Pulmonary artery endothelial cell (primary cell): ENCODE measurements around the gene C9orf43. TPM values are rescaled to one million over a fixed set of nuclear protein-coding genes. Genes with fewer than 3 reads are reported as not detected.
"Not testable (repeated sequence)": the region's sequence is repeated elsewhere in the genome, so short reads cannot be mapped to it uniquely, and the experiment has no call there.

Experiments
- DNase-seq: peaks from one replicate; pipeline ENCODE4 v3.0.0-alpha.2; 2011; ENCODE audit warnings: low read depth, low spot score
- total RNA-seq: library from RNA; depleted of rRNA; stranded (reverse); fragments of >200 nt; gene quantifications from 2 replicates; pipeline ENCODE4 v1.2.3, GENCODE V29; 2014

C9orf43 gene
- total RNA-seq, 1 donor from 2014 or later = 0.46 TPM

DNA sequence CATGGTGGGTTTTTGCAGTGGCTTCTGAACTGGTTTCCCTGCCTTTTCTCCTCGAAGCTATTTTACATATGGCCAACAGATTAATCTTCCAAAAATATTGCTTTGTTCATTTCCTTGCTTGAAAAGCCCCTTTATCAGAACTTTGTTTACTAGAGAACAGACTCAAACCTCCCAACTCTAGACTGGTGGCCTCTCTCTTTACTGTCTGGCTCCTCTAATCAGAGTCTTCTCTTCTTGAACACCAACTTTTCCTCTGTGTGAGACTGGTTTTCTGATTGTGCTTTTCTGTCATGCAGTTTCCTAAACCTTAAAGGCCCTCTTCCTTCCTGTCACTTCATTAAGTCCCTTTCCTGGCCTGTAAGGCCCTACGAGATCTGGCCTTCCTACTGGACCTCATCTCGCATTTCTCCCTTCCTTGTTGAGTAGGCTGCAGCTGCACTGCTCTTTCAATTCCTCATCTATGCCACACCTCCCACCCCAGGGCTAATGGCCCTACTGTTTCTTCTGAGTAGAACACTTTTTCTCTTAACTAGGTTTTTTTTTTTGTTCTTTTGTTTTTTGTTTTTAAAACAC is 5.7 kb downstream of the C9orf43 start:
- DNase-seq = no peak

DNA sequence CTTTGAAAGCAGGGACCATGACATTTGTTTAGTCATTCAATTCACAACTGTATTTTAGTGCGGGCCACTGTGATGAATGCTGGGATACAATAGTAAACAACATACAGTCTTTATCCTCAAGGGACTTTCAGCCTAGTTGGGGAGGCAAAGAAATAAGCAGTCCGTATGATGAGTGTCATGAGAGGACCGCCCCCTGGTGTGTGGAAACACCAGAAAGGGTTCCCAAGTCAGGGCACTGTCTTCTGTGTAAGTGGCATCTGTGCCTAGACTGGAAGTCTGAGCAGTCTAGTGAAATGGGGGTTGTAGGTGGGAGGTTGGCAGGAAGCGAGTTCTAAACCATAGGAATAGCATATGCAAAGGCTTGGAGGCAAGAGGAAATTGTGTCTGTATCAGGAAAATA is 6.8 kb downstream of the C9orf43 start:
- no peak for DNase-seq

DNA sequence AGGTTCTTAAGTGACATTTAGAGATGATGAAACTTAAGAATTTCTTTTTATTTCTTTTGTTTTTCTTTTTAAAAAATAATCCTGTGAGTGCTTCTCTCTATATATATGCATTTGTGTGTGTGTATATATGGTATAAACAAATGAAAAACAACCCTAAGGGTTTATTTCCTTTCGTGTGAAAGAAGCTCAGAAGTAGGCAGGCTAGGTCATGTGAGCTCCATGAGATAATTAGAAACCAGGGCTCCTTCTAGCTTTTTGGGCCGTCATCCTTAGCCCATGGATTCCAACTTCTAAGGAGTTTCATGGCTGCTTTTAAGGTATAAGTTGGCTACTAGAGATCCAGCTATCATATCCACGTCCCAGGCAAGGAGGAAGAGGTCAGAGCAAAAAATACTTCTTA is 11.2 kb downstream of the C9orf43 start:
- DNase-seq = no peak

DNA sequence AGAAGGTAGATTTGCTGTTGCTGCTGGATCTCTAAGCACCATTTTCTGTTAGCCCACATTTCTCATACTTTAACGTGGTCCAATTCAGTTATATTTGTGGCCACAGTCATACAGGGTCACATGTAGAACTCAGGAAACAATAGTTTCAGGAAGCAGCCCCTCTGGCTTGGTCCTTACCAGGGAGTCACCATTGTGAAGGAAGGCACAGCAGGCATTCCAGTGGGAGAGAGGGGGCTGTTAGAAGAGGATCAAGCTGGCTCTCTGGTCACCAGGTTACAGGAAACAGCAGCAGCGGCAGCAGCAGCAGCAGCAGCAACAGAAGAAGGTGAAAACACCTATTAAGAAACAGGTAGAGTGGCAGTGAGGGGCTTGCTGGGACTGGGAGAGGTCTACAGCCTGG is 14.5 kb downstream of the C9orf43 start:
- no peak for DNase-seq

DNA sequence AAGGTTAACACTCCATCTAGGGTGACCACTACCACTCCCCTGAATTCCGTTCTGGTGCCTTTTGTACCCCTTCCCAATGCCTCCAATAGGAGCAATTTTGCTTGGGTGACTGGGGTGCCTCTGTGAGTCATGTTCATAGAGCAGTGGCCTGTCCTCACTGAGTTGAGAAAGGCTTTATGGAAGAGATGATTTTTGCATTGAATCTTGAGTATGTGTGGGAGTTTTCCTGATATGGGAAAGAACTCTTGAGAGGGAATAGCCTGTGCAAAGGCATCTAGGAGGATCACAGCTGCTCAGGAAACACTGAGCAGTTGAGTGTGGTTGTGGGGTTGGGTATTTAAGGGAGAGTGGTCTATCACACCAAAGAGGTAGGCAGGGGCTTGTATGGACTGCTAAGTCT is 16.2 kb downstream of the C9orf43 start:
- DNase-seq = no peak

DNA sequence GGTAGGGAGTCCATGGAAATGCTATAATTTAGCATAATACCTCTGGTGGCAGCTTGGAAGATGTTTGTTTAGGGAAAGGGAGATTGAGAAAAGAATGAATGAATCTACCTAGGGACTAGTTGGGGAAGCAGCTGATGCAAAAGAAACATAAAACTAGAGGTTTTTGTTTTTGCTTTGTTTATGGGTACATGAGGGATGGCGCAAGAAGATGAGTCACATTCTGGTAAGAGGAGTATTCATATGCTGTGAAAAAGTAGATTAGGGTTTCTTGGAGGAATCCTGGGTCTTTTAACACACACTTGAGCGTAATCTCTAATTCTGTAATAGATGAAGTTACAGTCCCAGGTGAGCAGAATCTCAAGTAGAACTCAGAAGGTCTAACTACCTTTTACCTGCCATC is 17.1 kb downstream of the C9orf43 start:
- no peak for DNase-seq

DNA sequence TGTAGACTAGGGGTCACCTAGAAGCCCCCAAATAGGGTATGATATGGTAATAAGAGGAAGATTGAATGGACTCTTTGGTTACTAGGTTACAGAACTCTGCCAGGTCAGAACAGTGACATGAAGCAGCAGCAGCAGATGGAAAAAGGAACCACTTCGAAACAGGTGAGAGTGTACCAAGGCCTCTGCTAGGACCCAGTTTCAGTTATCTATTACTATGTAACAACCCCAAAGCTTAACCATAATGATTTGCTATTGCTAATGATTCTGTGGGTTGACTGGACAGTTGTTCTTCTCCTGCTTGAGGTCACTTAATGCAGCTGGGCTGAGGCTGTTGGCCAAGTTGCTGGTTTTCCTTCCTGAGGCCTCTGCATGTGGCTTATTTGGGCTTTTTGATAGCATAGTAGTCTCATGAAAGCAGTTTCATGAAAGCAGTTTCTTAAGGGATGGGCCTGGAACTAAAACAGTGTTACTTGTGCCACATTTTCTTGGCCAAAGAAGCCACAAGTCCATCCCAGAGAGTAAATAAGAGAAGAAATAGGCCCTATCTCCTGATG is 17.6 kb downstream of the C9orf43 start:
- DNase-seq = no peak

DNA sequence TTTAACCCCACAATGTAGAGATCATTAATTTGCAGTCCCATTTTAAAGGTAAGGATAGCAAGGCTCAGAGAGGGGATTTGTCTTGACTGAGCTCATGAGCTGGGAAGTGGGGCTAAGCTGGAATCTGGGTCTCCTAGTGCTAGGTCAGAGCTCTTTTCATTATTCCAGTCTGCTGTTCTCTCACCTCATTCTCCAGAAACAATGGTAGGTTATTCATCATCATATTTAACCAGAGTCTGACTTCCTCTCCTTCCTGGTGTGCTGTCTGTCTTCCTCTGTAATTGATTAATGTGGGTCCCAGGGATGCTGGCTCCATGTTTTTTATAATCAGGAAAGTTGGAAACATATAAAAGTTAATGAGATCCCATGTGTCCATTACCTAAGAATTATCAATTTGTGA is 20.6 kb downstream of the C9orf43 start:
- DNase-seq = peak; percentile 70

DNA sequence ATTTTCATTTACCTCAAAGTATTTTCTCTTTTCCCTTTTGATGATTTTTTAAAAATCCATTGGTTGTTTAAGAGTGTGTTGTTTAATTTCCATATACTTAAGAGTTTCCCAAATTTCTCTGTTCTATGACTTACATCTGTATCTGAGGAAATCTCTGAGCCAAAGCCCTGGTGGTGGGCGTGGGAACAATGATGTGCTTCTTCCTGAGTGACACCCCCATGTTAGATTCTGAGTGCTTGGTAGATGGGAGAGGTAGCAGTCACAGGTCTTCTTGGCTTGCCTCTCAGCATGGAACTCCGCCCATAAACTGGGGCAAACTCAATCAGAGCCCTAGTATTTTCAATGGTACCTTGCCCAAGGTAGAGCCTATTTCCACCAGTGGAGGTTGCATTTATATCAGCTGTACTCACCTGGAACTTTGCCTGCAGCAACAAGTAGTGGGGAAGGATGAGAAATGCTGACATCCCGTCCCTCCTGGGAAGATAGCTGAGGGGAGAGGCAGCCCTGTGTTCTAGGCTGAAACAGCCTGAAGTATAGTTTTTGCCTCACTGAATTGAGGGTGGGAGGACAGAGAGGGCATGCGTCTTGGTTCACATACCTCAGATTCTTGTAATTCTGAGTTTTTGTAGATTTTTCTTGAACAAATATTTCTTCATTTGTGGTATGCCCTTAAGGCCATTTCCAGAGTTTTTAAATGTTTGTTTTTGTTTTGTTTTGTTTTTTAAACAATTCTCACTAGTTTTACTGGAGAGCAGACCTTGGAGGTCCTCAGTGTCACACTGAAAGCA is 26.4 kb downstream of the C9orf43 start:
- DNase-seq = no peak

DNA sequence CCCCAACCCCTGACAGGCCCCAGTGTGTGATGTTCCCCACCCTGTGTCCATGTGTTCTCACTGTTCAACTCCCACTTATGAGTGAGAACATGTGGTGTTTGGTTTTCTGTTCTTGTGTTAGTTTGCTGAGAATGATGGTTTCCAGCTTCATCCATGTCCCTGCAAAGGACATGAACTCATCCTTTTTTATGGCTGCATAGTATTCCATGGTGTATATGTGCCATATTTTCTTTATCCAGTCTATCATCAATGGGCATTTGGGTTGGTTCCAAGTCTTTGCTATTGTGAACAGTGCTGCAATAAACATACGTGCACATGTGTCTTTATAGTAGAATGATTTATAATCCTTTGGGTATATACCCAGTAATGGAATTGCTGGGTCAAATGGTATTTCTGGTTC is 27.2 kb downstream of the C9orf43 start:
- not testable (repeated sequence) for DNase-seq

DNA sequence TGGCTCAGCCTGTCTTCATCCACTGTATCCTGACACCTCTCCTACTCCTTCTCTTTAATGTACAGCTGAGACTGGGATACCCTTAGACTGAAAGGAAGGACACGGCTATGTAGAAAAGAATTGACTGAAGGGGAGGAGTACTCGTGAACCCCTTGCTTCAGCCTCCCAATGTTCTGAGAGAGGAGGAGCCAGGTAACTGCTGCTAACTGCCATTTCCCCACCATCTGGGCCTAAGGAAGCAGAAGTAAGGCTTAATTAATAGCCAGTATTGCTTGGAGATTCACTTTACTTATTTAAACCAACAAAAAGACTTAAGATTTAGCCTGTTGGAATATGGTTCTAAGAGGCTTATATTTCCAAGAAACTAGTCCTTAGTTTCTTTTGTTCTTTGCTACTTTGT is 34.2 kb downstream of the C9orf43 start:
- no peak for DNase-seq

DNA sequence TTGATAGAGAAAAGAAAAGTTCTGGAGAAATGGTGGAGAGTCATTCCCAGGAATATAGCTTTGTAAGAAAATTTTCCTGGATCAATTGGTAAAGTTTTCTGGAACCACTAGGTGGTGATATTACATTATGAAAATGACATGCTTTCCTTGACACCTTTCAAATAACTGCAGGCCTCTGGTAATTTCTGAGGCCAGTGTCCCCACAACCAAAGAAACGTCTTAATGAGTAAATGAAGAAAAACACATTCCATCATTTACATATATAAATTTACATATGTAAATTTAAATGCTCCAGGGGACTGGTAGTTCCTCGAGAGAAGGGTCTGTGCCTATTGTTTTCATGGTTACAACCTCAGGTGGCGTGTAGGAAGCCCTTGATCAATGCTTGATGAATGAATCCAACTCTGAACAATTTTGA is 35.8 kb downstream of the C9orf43 start:
- DNase-seq = peak; percentile 30

DNA sequence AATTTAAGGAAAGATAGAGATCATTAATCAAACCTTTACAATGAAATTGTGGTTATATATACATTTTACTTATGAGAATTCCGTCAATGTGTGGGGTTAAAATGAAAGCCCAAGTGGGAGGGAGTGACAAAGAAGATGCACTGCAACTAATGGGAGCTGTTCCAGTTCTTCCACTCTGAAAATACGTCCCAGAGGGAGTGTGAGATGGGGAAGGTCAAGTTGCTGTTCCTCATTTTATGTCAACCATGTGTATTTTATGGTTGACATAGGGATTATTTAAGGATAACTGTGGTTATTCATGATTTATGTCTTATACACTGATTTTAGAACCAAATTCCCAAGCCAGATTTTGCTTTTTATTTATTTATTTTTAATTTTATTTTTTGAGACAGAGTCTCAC is 38.8 kb downstream of the C9orf43 start:
- DNase-seq = no peak

DNA sequence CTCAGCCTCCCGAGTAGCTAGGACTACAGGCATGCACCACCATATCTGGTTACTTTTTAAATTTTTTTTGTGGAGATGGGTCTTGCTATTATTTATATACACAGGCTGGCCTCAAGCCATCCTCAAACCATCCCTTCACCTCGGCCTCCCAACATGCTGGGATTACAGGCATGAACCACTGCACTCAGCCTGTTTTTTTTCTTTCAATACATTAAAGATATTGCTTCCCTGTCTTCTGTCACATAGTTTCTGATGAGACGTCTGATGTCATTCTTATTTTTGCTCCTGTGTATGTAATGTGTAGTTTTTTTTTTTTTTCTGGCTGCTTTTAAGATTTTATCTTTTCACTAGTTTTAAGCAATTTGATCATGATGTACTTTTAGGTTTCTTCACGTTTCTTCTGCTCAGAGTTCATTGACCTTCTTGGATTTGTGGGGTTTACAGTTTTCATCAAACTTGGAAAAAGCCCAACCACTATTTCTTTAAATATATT is 41.6 kb downstream of the C9orf43 start:
- DNase-seq = no peak

DNA sequence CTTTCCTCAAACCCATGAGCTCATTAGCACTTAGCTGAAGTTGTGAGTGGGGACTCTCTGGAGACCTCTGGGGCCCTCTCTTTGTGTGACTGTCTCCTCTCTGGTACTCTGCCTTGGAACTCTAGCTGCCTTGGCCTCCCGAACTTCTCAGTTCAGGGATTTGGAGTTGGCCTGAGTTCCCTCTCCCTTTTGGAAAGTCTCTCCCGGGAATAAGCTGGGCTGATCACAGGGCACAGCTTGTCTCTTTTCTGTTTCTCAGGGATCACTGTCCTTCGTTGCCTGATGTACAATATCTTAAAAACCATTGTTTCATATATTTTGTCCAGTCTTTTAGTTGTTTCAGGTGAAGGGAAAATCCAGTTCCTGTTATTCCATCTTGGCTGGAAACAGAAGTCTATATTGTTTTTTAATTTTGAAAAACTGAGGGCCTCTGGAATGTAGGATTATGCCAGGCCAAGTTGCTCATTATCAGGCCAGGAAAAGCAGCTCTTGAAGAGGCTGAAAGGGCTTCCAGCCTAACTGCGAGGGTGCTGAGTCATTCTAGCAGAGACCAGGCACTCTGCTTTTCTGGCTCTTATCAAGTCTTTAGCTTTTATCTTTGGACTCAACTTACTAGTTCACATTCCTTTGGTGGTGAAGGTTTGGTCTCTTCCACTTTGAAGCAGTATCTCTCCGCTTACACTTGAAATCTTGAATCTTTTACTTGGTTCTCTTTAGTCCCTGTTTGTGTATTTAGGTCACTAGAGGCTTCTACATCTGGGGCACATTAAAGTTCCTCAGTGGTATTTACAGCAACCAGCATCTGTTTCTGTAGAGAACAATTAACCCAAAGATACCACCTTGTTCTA is 44.6 kb downstream of the C9orf43 start:
- DNase-seq = peak; percentile 93

DNA sequence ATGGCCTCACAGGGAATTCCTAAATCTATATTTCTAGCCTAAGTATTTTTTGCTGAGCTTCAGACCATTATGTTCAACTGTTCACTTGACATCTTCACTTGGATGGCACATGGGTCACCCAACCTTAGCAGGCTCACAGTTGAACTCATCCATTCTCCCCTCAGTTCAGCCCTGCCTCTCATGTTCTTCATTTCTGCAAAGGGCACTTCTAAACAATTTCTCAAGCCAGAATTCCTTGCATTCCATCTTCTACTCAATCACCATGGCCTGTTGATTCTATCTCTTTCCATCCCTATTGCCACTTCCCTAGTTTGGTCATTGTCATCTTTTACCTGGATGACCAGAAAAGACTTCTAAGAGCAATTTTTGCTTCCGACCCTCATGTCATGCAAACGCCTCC is 45.7 kb downstream of the C9orf43 start:
- no peak for DNase-seq

DNA sequence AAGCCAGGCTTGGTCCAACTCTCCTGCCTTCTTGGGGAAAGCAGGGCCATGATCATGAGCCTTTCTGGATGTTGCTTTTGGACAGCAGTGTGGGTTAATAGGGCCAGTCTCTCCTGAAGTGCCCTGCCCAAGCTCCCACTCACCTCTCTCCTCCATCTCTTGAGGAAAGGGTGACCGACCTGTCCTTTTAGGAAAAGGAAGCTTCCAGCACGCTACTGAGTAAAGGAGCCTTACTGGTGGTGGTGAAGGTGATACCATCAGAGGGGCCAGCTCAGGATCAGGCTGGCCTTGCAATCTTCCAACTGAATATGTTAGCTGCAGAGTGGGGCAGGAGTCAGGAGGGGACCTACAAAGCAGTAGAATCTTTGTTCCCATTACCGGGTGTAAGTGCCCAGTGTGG is 50.7 kb downstream of the C9orf43 start:
- DNase-seq = no peak

DNA sequence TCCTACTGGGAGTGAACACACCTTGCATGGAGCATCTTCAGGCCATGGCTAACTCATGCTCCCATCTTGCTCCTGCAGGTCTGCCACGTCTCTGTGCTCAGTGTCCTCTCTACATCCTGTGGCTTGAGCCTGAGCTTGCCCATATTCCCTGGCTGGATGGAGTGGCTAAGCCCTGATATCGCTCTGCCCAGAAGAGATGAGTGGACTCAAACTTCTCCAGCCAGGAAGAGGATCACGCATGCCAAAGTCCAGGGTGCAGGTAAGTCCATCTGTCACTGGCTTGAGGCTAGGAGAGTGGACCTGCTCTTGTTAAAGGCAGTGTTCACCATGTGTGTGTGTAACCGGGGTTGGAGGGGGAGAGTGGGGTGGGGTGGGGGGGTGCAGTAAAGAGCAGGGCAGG is 51.4 kb downstream of the C9orf43 start:
- DNase-seq = no peak

DNA sequence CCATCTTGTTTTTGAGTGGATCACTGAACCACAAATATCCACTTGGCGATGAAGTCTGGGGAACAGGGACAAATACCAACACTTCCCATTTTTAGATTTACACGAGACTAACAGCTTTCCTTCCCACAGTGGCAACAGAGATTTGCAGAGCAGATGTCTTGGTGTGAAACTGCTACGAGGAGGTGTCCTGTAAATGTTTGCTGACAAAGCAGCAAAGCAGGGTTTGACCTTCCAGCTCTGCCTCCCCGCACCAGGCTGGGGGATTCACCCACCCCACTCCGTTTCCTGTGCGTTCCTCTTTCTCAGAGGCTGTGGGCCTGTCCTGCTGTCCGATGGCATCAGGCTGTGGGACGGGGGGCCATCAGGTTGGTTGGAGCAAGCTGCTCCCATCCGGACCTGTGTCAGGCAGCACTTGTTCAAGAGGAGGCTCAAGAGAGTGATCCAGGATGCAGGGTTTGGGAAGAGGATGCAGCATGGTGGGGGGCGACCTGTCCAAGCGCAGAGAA is 52.3 kb downstream of the C9orf43 start:
- no peak for DNase-seq

DNA sequence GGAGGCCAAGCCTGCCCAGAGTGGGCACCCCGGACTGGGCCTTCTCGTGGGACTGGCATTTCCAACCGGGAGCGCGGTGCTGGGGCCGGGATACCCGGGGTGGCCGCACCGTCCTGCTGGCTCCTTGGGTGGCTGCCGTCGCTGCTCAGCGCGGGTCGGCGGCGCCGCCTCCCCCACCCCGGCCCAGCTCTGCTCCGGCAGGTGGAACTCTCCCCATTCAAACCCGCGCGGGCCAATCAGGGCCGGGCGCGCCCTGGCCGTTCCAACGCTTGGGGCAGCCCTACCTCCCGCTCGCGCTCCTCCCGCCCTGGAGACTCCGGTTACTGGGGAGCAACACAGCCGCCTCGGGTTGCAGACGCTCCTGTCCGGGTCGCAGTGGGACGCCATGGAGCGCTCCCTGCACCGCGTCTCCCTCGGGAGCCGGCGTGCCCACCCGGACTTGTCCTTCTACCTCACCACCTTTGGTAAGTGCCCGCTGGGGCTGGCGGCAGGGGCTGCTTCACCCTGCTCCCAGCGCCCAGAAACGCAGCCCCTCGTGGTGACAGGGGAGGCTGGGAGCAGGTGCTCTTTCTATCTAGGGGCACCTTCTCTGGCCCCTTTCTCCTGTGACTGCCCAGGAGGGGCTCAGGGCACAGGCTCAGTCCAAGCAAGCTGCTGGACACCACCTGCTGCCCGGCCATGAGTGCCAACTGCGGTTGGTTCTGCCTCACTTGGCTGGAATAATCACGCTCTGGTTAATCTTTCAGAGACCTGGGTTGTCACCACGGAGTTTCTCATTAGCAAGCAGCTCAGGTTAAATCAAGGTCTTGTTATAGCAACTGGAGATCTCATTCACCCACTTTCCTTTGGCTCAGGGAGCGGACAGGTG is 53.1 kb downstream of the C9orf43 start, which contains the start of gene RGS3:
RGS3 (plus strand) TSS at position 310 of the 868 bp plus-strand sequence; CDS start at position 386, 76 bp downstream.
- DNase-seq = no peak

DNA sequence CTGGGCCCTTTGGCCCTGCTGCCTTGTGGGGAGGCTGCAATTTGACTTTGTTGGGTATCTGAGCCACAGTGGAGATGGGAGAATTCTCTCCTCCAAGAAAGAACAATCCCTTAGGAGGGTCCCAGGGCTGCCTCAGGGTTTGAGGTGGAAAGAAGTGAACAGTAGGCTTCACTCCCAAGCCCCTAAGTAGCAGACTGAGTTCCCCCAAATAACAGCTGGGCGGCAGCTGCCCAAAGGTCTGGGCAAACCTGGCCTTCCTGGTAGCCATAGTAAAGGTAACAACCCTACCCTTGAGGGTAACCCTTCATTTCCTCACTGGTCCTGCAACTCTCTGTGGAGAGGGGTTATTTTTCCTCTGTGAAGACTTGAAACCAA is 53.7 kb downstream of the C9orf43 start:
- DNase-seq = no peak
